ENCODE measurements around the gene KIAA1755.

The KIAA1755 gene

DNA sequence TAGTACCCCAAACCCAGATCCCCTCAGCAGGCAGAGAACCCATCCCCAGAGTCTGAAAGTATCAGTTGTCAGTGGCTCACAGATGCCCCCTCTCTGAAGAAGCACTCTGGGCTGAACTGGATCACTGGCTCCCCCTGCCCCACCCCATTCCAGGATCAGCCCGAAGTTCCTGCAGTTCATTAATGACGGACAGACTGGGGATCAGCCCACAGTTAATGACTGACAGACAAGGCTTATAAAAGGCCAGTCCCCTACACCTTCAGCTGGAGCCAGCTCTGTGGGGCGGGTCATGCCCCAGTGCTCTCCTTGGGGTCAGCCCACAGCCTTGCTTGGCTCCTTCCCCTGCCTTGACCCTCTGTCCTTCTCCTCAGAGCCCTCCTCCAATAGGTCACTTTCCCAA lies 21.7 kb downstream of the KIAA1755 start:
- no peak for DNase-seq

DNA sequence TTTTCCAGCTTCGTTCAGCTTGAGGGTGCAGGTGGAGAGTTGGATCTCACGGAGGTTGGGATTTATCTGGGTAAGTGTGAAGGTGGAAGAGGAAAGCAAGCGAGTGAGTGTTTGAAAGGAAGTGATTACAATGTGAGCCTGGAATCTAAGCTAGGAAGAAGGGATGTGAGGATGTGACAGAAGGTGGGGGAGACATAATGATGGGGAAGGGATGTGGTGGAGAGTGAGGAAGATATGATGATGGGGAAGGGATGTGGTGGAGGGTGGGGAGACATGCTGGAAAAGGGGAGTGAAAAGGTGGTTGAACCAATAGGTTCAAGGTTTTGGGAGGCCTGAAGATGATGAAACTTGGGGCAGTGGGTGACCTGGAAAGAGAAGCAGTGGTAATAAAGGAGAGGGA lies 23.2 kb downstream of the KIAA1755 start:
- no peak for DNase-seq

DNA sequence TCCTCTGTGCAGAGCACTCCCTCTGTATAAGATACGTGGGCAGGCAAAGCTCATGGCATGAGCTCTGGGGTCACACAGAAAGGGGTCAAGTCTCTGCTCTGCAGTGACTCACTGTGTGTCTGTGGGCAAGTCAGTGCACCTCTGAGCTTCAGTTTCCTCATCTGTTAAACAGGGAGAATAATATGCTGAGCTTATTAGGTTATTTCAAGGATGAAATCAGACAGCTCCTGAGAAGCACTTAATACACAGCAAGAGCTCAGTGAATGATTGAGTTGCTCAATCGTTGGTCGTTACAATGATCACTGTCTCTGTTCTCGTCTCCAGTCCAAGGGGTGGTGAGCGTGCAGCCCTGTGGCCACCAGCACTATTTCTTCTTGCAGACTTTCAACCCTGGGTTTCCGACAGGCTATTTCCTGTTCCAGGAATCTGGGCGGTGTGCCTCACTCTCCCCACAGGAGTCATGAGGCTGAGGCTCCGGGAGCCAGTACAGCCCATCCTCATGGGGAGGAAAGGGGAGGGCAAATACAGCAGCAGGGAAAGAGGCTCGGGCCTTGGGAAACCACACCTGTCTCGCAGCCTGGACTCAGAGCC lies 28.9 kb downstream of the KIAA1755 start:
- DNase-seq, result no peak

DNA sequence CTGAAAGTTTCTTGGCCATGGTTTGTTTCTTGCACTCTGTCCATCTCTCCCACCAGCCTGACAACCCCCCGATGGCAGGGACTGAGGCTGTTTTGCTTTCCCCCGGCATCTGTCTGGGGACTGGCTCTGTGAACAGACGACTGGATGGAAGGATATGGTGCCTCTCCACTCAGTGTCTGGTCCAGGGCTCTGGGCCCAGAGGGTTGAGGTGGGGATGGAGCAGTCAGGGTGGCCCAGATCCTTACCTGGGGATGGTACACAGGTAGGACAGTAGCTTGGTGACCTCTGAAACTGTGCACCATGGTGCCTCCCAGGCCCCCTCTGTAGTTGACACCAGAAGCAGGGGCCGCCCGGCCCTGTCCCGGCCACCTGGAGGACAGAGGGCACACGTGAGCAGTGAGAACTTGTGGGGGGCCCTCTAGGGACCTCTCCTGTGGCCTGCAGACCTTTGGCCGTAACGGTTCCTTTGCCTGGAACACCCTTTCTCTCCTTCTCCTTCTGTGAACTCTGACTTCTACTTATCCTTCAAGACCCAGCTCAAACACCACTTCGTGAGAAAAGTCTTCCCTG lies 29.5 kb downstream of the KIAA1755 start:
- no peak for DNase-seq

DNA sequence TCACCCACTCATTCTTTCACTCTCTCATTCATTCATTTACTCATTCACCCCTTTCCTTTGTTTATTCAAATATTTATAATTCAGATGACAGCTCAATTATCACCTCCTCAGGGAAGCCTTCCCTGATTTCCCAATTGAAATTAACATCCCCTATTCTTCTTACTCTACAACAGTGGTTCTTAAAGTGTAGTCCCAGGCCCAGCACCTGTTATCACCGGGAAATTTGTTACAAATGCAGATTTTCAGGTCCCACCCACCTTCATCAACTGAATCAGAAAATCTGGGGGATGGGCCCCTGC lies 30.3 kb downstream of the KIAA1755 start:
- DNase-seq, result no peak

DNA sequence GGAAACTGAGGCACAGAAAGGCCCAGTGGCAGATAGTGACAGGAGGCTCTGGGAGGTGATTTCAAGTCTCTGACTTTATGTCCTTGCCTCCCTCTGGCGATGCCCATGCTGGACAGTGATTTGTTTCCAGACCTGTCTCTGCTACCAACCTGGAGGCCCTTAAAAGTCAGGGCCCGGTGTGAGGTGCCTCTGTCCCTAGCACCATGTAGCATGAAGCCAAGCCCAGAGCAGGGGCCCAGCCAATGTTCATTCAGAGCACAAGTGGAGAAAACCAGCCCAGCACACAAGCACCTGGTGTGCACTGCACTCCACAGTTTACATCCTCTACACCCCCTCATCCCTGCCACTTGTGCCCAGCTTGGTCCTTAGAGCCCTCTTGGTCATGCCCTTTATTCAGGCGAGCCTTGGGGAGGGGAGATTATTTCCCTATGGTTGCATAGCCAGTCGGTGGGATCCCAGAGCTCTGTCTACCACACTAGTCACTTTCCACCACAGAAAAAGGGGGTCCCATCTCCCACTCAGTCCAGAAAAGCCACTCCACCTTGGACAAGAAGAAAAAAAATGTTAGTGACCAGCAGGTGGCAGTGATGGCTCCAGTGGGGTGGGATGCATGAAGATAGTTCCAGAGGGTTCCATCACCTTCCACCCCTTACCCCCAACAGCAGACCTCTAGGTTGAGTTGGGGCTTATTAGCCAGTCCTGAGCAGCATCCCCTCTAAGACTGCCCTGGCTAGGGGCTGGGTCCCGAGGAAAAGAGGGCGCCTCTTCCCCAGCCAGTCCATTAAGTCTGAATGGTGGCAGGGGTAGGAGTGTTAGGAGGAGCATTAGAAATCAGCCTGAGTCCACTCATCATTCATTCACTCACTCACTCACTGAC lies 30.9 kb downstream of the KIAA1755 start:
- DNase-seq, result no peak

DNA sequence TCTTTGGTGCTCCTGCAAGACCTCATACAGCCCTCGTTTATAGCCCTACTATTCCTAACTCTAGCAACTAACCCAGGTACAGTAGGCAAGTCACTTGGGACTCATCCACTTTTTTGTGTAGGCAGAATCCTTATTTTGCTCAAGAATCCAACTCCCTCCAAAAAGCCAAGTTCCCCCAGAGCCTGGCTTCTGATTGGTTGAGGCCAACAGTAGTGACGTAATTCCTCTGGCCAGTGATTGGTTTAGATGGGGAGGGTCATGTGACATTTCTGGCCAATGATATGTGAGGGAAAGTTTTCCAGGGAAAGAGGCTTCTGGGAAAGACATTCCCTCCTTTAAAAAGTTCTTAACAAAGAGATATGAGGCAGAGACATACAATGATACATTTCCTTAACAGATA lies 32.1 kb downstream of the KIAA1755 start:
- DNase-seq, result no peak

DNA sequence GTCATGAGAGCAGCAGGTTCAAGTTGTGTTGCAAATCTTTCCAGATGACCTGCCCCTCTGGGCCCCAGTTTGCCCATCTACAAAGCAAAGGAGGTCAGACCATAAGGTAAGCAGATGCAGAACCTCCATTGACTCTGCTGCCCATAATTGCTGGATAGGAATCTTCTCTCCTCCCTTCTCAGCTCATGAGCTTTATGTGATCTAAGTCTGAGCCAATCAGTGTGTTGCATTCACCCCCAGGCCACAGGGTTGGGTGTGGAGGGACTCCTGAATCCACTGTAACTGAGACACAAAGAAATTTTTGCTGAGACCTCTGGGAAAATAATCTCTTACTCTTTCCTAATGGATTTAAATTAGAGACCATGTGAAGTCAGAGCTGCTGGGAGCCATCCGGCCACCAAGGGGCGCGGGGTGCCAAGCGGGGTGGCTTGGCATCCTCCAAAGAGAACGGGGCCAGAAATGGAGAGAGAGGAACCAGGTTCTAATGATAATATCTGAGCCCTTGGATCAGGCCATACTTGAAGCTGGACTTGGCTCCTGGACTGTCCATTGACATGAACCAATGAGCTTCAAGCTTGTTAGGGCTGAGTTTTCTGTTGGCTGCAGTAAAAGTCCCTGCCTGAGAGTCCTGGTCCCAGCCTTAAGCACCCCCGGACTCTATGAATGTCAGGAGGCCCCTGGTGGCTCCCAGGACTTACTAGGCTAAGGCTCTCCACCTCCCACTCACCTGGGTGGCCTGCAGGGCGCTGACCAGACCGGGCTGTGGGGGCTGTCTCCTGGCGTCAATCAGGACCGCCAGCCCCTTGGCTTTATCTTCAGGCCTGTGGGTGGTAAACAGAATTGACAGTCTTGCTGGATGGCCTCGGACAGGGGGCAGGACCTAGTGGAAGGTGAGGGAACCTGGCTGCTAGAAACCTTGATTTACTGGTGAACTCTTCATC lies 32.8 kb downstream of the KIAA1755 start:
- no peak for DNase-seq

DNA sequence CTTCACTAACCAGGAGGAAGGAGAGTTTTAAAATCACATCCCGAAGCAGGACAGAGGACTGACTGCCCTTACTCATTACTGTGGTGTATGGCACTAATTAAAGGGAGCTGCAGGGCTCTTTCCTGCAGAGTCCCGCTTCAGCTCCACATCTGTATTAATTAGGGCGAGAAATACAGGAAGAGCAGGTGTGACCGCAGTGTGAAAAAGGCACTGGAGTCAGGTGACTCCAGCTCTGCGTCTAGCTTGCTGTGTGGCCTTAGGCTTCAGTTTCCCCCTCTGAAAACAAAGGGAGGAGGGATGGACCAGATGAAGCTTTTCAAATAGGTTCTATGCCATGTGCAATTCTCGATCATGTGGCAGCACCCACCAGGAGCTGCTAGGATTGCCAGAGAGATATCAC lies 34.0 kb downstream of the KIAA1755 start:
- no peak for DNase-seq

DNA sequence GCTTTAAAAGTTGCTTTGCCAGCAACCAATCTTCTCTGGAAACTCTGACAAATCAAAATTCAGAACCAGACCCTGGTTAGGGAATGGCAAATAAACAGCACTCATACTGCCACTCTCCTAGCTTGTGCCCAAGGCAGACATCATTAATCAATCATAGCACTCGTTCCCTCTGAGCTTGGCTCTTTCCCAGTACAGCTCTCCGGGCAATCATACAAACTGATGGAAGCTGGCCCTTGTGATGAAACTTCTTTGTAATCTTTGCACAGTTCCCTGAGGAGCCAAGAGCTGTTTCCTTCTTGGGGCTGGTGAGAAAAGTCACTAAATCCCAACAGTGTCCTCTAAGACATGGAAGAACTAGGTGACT lies 34.7 kb downstream of the KIAA1755 start:
- no peak for DNase-seq

DNA sequence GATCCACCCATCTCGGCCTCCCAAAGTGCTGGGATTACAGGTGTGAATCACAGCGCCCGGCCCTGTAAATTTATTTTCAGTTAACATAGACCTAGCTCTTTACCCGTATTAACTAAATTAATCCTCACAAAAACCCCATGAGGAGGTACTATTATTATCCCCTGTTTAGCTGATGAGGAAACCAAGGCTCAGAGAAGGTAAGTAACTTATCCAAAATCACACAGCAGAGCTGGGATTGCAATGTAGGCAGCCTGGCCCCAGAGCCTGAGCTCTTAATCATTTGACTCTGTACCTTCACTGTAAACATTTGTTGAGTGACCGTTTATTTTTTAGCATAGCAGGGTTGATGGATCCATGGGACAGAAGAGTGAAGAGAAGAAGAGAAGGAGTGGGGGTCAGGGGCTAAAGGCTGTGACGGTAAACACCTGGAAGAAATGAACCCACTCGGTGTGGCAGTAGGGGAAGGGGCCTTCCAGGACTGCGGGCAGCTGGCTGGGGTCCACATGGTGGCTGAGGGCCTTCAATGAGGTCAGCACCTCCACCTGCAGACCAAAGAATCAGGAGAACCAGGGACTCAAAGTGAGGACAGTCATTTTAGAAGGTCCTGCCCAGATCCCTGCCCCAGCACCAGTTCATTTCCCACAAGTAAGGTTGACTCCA lies 35.2 kb downstream of the KIAA1755 start:
- DNase-seq, result no peak

DNA sequence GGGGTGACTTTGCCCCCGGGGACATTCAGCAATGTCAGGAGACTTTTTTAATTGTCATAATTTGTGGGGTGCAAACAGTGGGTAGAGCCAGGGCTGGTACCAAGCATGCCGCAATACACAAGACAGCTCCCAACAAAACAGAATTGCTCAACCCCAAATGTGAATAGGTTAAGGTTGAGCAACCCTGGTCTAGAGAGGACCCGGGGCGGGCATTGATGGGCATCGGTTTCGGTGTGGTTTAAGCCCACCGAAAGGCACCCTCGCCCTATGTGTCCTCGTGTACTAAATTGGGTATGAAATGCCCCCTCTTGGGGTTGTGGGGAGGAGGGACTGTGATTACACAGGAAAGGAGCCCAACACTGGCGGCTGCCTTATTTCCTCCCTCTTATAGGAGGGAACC lies 36.0 kb downstream of the KIAA1755 start:
- DNase-seq, result no peak

DNA sequence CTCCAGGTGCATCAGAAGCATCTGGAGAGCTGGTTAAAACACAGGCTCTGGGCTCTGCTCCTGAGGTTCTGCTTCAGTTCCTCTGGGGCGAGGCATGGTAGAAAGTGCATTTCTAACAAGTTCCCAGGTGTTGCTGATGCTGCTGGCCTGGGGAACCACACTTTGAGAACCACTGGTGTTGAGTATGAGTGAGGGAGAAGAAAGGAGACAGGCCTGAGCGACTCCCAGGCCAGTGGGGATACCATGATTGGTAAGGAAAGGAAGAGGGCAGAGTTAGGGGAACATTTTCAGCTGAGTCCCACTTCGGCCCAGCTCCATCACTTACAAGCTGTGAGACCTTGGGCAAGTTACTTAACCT lies 36.8 kb downstream of the KIAA1755 start:
- DNase-seq, result no peak

DNA sequence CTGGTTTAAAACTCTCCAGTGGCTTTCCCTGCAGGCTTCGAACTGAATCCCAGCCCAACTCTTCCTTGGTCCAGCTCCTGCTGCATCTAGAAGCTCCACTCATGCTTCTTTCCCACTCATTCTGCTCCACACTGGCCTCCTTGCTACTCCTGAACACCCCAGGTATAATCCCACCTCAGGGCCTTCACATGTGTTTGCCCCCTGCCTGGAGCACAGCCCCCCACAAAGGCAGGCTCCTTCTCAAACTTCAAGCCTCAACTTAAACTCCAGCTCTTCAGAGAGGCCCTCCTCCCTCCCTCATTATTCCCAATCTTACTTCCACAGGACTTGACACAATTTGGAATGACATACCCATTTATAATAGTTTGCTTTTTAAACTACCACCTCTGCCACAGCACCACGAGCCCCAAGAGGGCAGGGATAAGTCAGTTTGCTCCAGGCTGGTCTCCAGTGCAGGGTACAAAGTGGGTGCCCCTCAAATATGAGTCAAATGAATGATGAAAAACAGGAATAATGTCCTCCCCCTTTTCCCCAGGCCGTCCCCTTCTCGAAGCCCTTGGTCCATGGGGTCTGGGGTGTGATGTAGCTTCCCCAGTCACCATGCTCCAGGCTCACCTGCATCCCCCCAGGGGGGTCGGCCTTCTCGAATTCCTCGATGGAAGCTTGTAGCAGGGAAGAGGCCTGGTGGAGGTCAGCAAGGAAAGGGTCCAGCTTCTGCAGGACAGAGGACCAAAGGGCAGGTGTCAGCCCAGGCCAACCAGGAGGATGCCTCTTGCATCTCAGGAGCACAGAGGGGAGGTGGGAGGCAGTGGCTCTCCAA lies 37.4 kb downstream of the KIAA1755 start:
- DNase-seq, result no peak

DNA sequence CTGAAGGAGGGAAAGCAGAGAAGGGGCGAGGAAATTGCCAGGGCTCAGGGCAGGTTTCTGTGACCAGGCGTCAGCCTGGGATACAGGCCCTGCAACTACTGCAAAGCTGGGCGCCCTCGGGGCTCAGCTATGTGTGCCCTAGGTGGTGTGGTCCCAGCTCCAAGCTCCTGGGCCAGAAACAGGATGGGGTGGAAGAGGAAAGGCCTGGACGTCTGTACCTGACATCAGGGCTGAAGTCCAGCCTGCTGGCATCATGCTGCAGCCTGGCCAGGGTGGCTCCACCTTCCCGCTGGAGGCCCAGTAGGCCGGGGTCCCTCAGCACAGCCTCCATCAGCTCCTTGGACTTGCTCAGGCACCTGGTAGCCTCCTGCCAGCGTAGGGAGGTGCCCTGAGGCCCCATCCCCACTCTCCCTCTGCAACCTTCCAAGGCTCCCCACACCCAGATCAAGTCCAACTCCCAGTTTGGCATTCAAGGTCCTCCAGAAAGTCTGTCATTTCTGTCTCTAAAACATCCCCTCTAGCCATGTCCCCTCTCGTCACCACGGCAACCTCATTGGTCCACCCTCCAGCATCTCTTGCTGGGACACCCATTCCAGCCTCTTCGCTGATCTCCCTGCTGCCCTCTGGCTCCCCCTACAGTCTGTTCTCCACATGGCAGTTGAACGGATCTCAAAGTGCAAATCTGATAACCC lies 38.2 kb downstream of the KIAA1755 start:
- peak; percentile 12 for DNase-seq

DNA sequence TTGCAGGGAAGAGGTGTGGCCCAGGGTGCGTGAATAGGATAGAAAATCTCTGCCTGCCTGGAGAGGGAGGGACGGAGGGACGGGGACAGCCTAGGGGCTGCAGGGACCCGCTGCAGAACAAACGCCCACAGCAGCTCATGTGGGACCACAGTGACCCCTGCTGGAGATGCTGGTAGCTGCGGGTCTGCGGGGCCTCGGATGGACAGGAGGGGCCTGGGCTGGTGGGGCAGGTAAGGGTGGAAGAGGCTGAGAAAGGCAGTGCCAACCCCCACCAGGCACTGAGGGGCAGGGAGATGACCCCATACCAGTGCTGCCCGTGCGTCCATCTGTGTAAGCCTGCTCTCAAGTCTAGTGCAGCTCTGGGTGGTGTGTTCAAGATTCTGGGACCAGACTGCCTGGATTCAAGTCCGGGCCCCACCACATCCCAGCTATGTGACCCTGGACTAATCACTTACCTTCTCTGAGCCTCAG lies 39.4 kb downstream of the KIAA1755 start:
- DNase-seq, result no peak

DNA sequence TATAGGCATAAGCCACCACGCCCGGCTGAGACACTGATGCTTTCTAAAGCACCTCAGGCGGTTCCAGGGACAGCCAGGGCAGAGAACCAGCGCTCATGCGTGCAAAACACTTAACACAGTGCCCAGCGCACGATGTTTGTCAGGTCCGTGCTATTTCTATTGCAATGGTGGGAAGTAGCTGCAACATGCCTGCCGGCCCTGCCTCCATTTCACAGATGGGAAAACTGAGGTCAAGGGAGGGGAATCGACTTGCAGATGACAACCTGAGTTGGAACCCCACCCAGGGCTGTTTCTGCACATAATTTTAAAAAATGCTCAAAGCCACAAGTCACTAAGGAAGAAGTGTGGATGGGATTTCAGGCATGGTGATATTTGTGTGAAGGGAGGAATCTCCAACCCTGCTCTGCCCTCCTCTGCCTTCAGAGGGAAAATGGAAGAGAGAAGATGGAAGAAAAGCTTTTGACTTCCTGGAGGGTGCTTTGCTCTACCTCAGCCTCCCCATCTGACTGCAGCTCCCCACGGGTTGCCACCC lies 39.9 kb downstream of the KIAA1755 start:
- no peak for DNase-seq

DNA sequence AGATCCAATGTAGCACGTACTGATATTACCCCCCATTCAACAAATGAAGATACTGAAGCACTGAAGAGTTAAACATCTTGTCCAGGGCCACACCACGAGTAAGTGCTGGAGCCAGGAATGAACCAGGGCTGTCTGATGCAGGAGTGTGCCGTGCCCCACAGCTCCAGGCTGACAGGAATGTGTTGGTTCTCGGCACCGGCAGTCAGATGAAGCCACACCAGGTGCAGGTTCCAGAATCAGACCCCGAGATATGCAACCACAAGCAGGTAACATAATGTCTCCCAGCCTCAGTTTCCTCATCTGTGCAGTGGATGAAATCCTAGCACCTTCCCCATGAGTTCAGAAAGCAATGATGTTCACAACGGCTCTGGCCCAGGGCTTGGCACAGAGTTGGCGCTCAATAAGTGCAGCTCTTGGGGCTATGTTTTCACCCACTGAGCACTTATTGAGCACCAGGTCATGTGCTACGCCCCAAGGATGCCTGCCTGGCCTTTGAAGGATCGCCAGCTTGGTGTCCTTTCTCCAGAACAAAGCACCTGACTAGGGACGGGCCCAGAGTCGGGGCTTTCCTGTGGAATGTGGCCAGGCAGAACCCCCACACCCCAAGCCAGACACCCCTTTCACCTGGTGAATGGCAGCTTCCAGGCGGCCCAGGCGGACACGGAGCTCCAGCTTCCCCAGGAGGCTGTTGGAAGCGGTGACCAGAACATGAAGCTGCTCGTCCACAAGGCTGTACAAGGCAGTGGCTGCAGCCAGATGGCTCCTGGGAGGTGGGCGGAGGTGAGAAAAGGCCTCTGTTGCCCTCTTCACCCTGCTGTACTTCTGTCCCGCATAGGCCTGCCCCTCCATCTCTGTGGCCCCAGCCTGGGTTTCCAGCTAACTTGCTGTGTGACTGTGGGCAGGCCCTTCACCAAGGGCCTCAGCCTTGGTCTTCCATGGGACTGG lies 41.3 kb downstream of the KIAA1755 start:
- no peak for DNase-seq

DNA sequence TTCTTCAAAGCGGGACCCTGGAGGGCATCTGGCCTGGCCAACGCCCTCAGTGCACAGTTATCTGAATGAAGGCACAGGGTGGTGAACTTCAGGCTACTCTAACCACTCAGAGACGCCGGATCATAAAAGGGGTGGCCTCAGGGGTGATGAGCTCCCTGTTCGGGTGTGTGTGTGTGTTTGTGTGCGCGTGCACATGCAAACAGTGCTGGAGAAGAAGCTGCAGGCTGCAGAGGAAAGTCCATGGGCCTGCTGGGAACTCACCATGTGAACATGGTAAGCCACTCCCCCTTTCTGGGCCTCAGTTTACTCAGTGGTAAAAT lies 42.0 kb downstream of the KIAA1755 start:
- DNase-seq, result no peak
